ENCODE results near the gene CNTN6. TPM values are rescaled to one million over a fixed set of nuclear protein-coding genes. Genes with fewer than 3 reads are reported as not detected.

CNTN6 gene
- total and polyA plus RNA-seq, 4 donors = 9.6 to 37.1 (median 17.5) TPM

- H3K36me3 ChIP-seq (ENCODE audit: control insufficient read depth, insufficient read depth, low read length) = no peaks in the 10 kb centered on the region
- H3K27ac ChIP-seq (ENCODE audit: low read depth, low read length) = no peak overlapping the region
- H3K4me3 ChIP-seq (ENCODE audit: low read depth, low read length) = no peak overlapping the region
- no peaks in the 10 kb centered on the region for H3K27me3 ChIP-seq (ENCODE audit: control insufficient read depth, insufficient read depth, low read length)
- H3K4me1 ChIP-seq (ENCODE audit: control insufficient read depth, insufficient read depth, low read length) = no peaks in the 10 kb centered on the region
- H3K9me3 ChIP-seq (ENCODE audit: control insufficient read depth, insufficient read depth, low read length) = no peaks in the 10 kb centered on the region
- WGBS (ENCODE audit: insufficient coverage) = 88% methylated on average over 4 of the region's 5 CpGs
- DNase-seq (ENCODE audit: low read depth in 4 of 6, low spot score in 6 of 6) = no peak
These were observed 158.6 kb downstream of the CNTN6 start for GRCh38 chr3:1251282-1252060.

GRCh38 chr3:1252061-1252430 is 159.2 kb downstream of the CNTN6 start:
- H3K36me3 ChIP-seq (ENCODE audit: control insufficient read depth, insufficient read depth, low read length) = no peaks in the 10 kb centered on the region
- no peaks in the 10 kb centered on the region for H3K27me3 ChIP-seq (ENCODE audit: control insufficient read depth, insufficient read depth, low read length)
- DNase-seq (ENCODE audit: low read depth in 4 of 6, low spot score in 6 of 6) = no peak
- H3K27ac ChIP-seq (ENCODE audit: low read depth, low read length) = no peak overlapping the region
- H3K4me1 ChIP-seq (ENCODE audit: control insufficient read depth, insufficient read depth, low read length) = no peaks in the 10 kb centered on the region
- no peak overlapping the region for H3K4me3 ChIP-seq (ENCODE audit: low read depth, low read length)
- no peaks in the 10 kb centered on the region for H3K9me3 ChIP-seq (ENCODE audit: control insufficient read depth, insufficient read depth, low read length)

- H3K4me1 ChIP-seq (ENCODE audit: control insufficient read depth, insufficient read depth, low read length) = no peaks in the 10 kb centered on the region
- no peak overlapping the region for H3K4me3 ChIP-seq (ENCODE audit: low read depth, low read length)
- no peaks in the 10 kb centered on the region for H3K9me3 ChIP-seq (ENCODE audit: control insufficient read depth, insufficient read depth, low read length)
- WGBS (ENCODE audit: insufficient coverage) = no CpG with 5 or more reads among the region's 2 CpGs
- no peaks in the 10 kb centered on the region for H3K27me3 ChIP-seq (ENCODE audit: control insufficient read depth, insufficient read depth, low read length)
- H3K36me3 ChIP-seq (ENCODE audit: control insufficient read depth, insufficient read depth, low read length) = no peaks in the 10 kb centered on the region
- no peak overlapping the region for H3K27ac ChIP-seq (ENCODE audit: low read depth, low read length)
- DNase-seq (ENCODE audit: low read depth in 4 of 6, low spot score in 6 of 6) = no peak
These were observed 169.4 kb downstream of the CNTN6 start for GRCh38 chr3:1262246-1262645.

- no peaks in the 10 kb centered on the region for H3K4me1 ChIP-seq (ENCODE audit: control insufficient read depth, insufficient read depth, low read length)
These were observed 170.3 kb downstream of the CNTN6 start for GRCh38 chr3:1263121-1263520.

GRCh38 chr3:1269808-1270207 is 177.0 kb downstream of the CNTN6 start:
- Histone ChIP-seq H3K27me3 (ENCODE audit: control insufficient read depth, insufficient read depth, low read length) (no peaks in the 10 kb centered on the region), H3K4me3 (ENCODE audit: low read depth, low read length) (no peak overlapping the region), H3K9me3 (ENCODE audit: control insufficient read depth, insufficient read depth, low read length) (no peaks in the 10 kb centered on the region), H3K27ac (ENCODE audit: low read depth, low read length) (no peak overlapping the region), H3K4me1 (ENCODE audit: control insufficient read depth, insufficient read depth, low read length) (no peaks in the 10 kb centered on the region), H3K36me3 (ENCODE audit: control insufficient read depth, insufficient read depth, low read length) (no peaks in the 10 kb centered on the region)
- no CpG with 5 or more reads among the region's 5 CpGs for WGBS (ENCODE audit: insufficient coverage)
- DNase-seq (ENCODE audit: low read depth in 4 of 6, low spot score in 6 of 6) = no peak

More at GRCh38 chr3:1263121-1263520, 170.3 kb downstream of the CNTN6 start:
- H3K36me3 ChIP-seq (ENCODE audit: control insufficient read depth, insufficient read depth, low read length) = no peaks in the 10 kb centered on the region
- H3K4me3 ChIP-seq (ENCODE audit: low read depth, low read length) = no peak overlapping the region
- no peak overlapping the region for H3K27ac ChIP-seq (ENCODE audit: low read depth, low read length)
- DNase-seq (ENCODE audit: low read depth in 4 of 6, low spot score in 6 of 6) = no peak
- H3K27me3 ChIP-seq (ENCODE audit: control insufficient read depth, insufficient read depth, low read length) = no peaks in the 10 kb centered on the region
- 100% methylated on average over 1 of the region's 4 CpGs for WGBS (ENCODE audit: insufficient coverage)
- H3K9me3 ChIP-seq (ENCODE audit: control insufficient read depth, insufficient read depth, low read length) = no peaks in the 10 kb centered on the region

GRCh38 chr3:1272546-1273265 is 179.9 kb downstream of the CNTN6 start:
- peak in 5 of 6 donors; percentile 15 to 88 (median 39) for DNase-seq (ENCODE audit: low read depth in 4 of 6, low spot score in 6 of 6)
- WGBS (ENCODE audit: insufficient coverage) = 7% methylated on average over 2 of the region's 4 CpGs
- H3K27ac ChIP-seq (ENCODE audit: low read depth, low read length) = no peak overlapping the region

GRCh38 chr3:1275495-1275894 is 182.7 kb downstream of the CNTN6 start:
- no peaks in the 10 kb centered on the region for H3K9me3 ChIP-seq (ENCODE audit: control insufficient read depth, insufficient read depth, low read length)
- H3K4me1 ChIP-seq (ENCODE audit: control insufficient read depth, insufficient read depth, low read length) = no peaks in the 10 kb centered on the region
- no peaks in the 10 kb centered on the region for H3K36me3 ChIP-seq (ENCODE audit: control insufficient read depth, insufficient read depth, low read length)
- 89% methylated on average over 2 of the region's 4 CpGs for WGBS (ENCODE audit: insufficient coverage)
- no peak overlapping the region for H3K4me3 ChIP-seq (ENCODE audit: low read depth, low read length)
- DNase-seq (ENCODE audit: low read depth in 4 of 6, low spot score in 6 of 6) = no peak
- no peaks in the 10 kb centered on the region for H3K27me3 ChIP-seq (ENCODE audit: control insufficient read depth, insufficient read depth, low read length)
- H3K27ac ChIP-seq (ENCODE audit: low read depth, low read length) = no peak overlapping the region

More at GRCh38 chr3:1272546-1273265, 179.9 kb downstream of the CNTN6 start:
- Histone ChIP-seq H3K27me3 (ENCODE audit: control insufficient read depth, insufficient read depth, low read length) (no peaks in the 10 kb centered on the region), H3K4me3 (ENCODE audit: low read depth, low read length) (no peak overlapping the region), H3K36me3 (ENCODE audit: control insufficient read depth, insufficient read depth, low read length) (no peaks in the 10 kb centered on the region), H3K9me3 (ENCODE audit: control insufficient read depth, insufficient read depth, low read length) (no peaks in the 10 kb centered on the region), H3K4me1 (ENCODE audit: control insufficient read depth, insufficient read depth, low read length) (no peaks in the 10 kb centered on the region)

- Histone ChIP-seq H3K27me3 (ENCODE audit: control insufficient read depth, insufficient read depth, low read length) (peaks cover 2% of the 10 kb centered on the region), H3K9me3 (ENCODE audit: control insufficient read depth, insufficient read depth, low read length) (no peaks in the 10 kb centered on the region), H3K36me3 (ENCODE audit: control insufficient read depth, insufficient read depth, low read length) (no peaks in the 10 kb centered on the region), H3K4me3 (ENCODE audit: low read depth, low read length) (no peak overlapping the region), H3K27ac (ENCODE audit: low read depth, low read length) (no peak overlapping the region), H3K4me1 (ENCODE audit: control insufficient read depth, insufficient read depth, low read length) (no peaks in the 10 kb centered on the region)
- DNase-seq (ENCODE audit: low read depth in 4 of 6, low spot score in 6 of 6) = no peak
- 100% methylated on average over 2 of the region's 4 CpGs for WGBS (ENCODE audit: insufficient coverage)
These were observed 195.0 kb downstream of the CNTN6 start for GRCh38 chr3:1287815-1288214.

GRCh38 chr3:1288805-1289494 is 196.1 kb downstream of the CNTN6 start:
- H3K27ac ChIP-seq (ENCODE audit: low read depth, low read length) = no peak overlapping the region
- no peaks in the 10 kb centered on the region for H3K4me1 ChIP-seq (ENCODE audit: control insufficient read depth, insufficient read depth, low read length)
- H3K27me3 ChIP-seq (ENCODE audit: control insufficient read depth, insufficient read depth, low read length) = peaks cover 2% of the 10 kb centered on the region
- no peak overlapping the region for H3K4me3 ChIP-seq (ENCODE audit: low read depth, low read length)
- WGBS (ENCODE audit: insufficient coverage) = no CpG with 5 or more reads among the region's 4 CpGs
- no peaks in the 10 kb centered on the region for H3K9me3 ChIP-seq (ENCODE audit: control insufficient read depth, insufficient read depth, low read length)
- H3K36me3 ChIP-seq (ENCODE audit: control insufficient read depth, insufficient read depth, low read length) = no peaks in the 10 kb centered on the region
- DNase-seq (ENCODE audit: low read depth in 4 of 6, low spot score in 6 of 6) = peak in 1 of 6 donors; percentile 56
